GM21360 (cell line): ENCODE measurements around the gene PPP1R3D.

Source experiments
- ATAC-seq: cut with Tn5 transposase; IDR thresholded peaks from one replicate; pipeline ENCODE4 v1.9.1; 2021; ENCODE audit warnings: mild to moderate bottlenecking, moderate library complexity; ENCODE audit not compliant: unreplicated experiment

The PPP1R3D gene

GRCh38 chr20:59948828-59949720, 9.0 kb upstream of the PPP1R3D start:
- no peak for ATAC-seq

- ATAC-seq: no peak
These were observed 8.1 kb upstream of the PPP1R3D start for GRCh38 chr20:59948212-59948611.

- ATAC-seq: no peak
These were observed 7.3 kb upstream of the PPP1R3D start for GRCh38 chr20:59947376-59947775.

GRCh38 chr20:59945731-59946130, 5.6 kb upstream of the PPP1R3D start:
- no peak for ATAC-seq

GRCh38 chr20:59945175-59945574, 5.1 kb upstream of the PPP1R3D start:
- no peak for ATAC-seq

GRCh38 chr20:59944726-59945125, 4.6 kb upstream of the PPP1R3D start:
- no peak for ATAC-seq

GRCh38 chr20:59942245-59942644, 2.1 kb upstream of the PPP1R3D start:
- no peak for ATAC-seq

GRCh38 chr20:59940956-59941294, 820 bp upstream of the PPP1R3D start:
- ATAC-seq: peak; percentile 2

GRCh38 chr20:59939879-59940128, 301 bp downstream of the PPP1R3D start:
- peak; percentile 29 for ATAC-seq

- ATAC-seq: no peak
These were observed 840 bp downstream of the PPP1R3D start for GRCh38 chr20:59939052-59939878.

GRCh38 chr20:59938696-59939051, 1.4 kb downstream of the PPP1R3D start:
- ATAC-seq: no peak

- no peak for ATAC-seq
These were observed 1.9 kb downstream of the PPP1R3D start for GRCh38 chr20:59938221-59938620.

- no peak for ATAC-seq
These were observed 3.0 kb downstream of the PPP1R3D start for GRCh38 chr20:59937150-59937549.

- no peak for ATAC-seq
These were observed 3.7 kb downstream of the PPP1R3D start for GRCh38 chr20:59936409-59936808.

- no peak for ATAC-seq
These were observed 4.5 kb downstream of the PPP1R3D start for GRCh38 chr20:59935457-59936185.

- peak; percentile 91 for ATAC-seq
These were observed 6.1 kb downstream of the PPP1R3D start for GRCh38 chr20:59933849-59934585.

GRCh38 chr20:59933296-59933848, 6.7 kb downstream of the PPP1R3D start, which contains the start of gene SYCP2:
SYCP2 (minus strand) TSS chr20:59933637; CDS start chr20:59922413, 11,224 bp downstream.
- ATAC-seq: no peak

- no peak for ATAC-seq
These were observed 7.3 kb downstream of the PPP1R3D start for GRCh38 chr20:59932616-59933295.

GRCh38 chr20:59931511-59932312, 8.4 kb downstream of the PPP1R3D start:
- ATAC-seq: no peak
